Panc1 (cell line): ENCODE measurements around the gene SEPTIN5. TPM values are rescaled to one million over a fixed set of nuclear protein-coding genes. Genes with fewer than 3 reads are reported as not detected.

Source experiments
- ATAC-seq: fragments of 200-7000 bp; cut with Tn5 transposase; 2 replicates; pipeline ENCODE4 v1.9.1; 2020; ENCODE audit warnings: mild to moderate bottlenecking, moderate library complexity
- BruUV-seq: library from RNA; stranded (reverse); fragments of 400-500 nt; replicated peaks from 2 replicates; lab custom pipeline; 2021; lab: Mats Ljungman, UMichigan
- CTCF ChIA-PET: fragments of 300-600 bp; sonication (Branson Sonifier 250); formaldehyde crosslinking; loops from one replicate; lab custom pipeline; 2022; ENCODE audit warnings: antibody characterized with exemption; lab: Charles Lee
- POLR2A ChIA-PET: fragments of 300-600 bp; sonication (Branson Sonifier 250); formaldehyde crosslinking; loops from one replicate; lab custom pipeline; 2022; ENCODE audit warnings: antibody characterized with exemption; lab: Charles Lee
- DNase-seq: peaks from one replicate; pipeline ENCODE4 v3.0.0-alpha.2; 2010; ENCODE audit warnings: low read depth, low spot score
- H3K27ac ChIP-seq: 2 replicates; pipeline ENCODE4 v1.5.1; 2011; ENCODE audit warnings: mild to moderate bottlenecking, low read length, inconsistent platforms
- H3K27me3 ChIP-seq: fragments of 200-500 bp; sonication (Bioruptor generic); 2 replicates; pipeline ENCODE4 v1.6.0; 2014; ENCODE audit warnings: low read length, inconsistent platforms; ENCODE audit not compliant: control insufficient read depth, insufficient read depth
- H3K36me3 ChIP-seq: fragments of 200-500 bp; sonication (Bioruptor generic); 2 replicates; pipeline ENCODE4 v1.5.1; 2014; ENCODE audit warnings: inconsistent platforms, mild to moderate bottlenecking, low read length, moderate library complexity; ENCODE audit not compliant: control insufficient read depth, insufficient read depth
- H3K4me1 ChIP-seq: 2 replicates; pipeline ENCODE4 v1.5.1; 2011; ENCODE audit warnings: inconsistent platforms, mild to moderate bottlenecking, low read length, moderate library complexity; ENCODE audit not compliant: control insufficient read depth, insufficient read depth
- H3K4me3 ChIP-seq, 2 experiments: 2 replicates each; pipeline ENCODE4 v1.5.1; 2011 to 2012; ENCODE audit warnings: low read depth in 2 of 2, low read length in 2 of 2, mild to moderate bottlenecking in 2 of 2, inconsistent platforms in 1 of 2, moderate library complexity in 1 of 2
- H3K9me3 ChIP-seq: fragments of 200-500 bp; sonication (Bioruptor generic); 2 replicates; pipeline ENCODE4 v1.5.1; 2014; ENCODE audit warnings: low read depth, mild to moderate bottlenecking, inconsistent platforms, low read length, moderate library complexity; ENCODE audit not compliant: control insufficient read depth, insufficient read depth
- POLR2AphosphoS5 ChIP-seq: IDR thresholded peaks from 2 replicates; pipeline ENCODE4 v1.6.1; 2012; ENCODE audit warnings: mild to moderate bottlenecking, low read depth, low read length, moderate library complexity
- SIN3A ChIP-seq: IDR thresholded peaks from 2 replicates; pipeline ENCODE4 v1.6.1; 2012; ENCODE audit warnings: low read depth, mild to moderate bottlenecking, low read length, moderate library complexity, borderline replicate concordance; ENCODE audit not compliant: insufficient read depth
- TCF7L2 ChIP-seq: IDR thresholded peaks from 2 replicates; pipeline ENCODE4 v1.6.1; 2011; ENCODE audit warnings: mild to moderate bottlenecking, low read depth, low read length, inconsistent platforms
- in situ Hi-C: cut with HindIII; loops from 2 replicates; pipeline ENCODE4 v1.10.0; 2016; ENCODE audit warnings: low sequenced_read_pairs, low pct_unique_long_range_greater_than_20kb
- intact Hi-C: fragments of 100-400 bp; cut with micrococcal nuclease; formaldehyde crosslinking; loops from one replicate; pipeline ENCODE4 v1.10.0; 2022; ENCODE audit not compliant: unreplicated experiment
- total RNA-seq: library from RNA; stranded (reverse); gene quantifications from one replicate; pipeline ENCODE4 v1.2.1, GENCODE V29; 2021; ENCODE audit not compliant: unreplicated experiment
- TF ChIP-seq, protein P1 (sequence below), 2 experiments: IDR thresholded peaks; 2 replicates each; pipeline ENCODE4 v1.6.1; 2011 to 2012; ENCODE audit warnings: low read depth in 2 of 2, control low read depth in 1 of 2, low read length in 1 of 2, mild to moderate bottlenecking in 1 of 2, moderate library complexity in 1 of 2; ENCODE audit not compliant: insufficient read depth in 1 of 2
- TF ChIP-seq, protein P2 (sequence below): fragments of 450-650 bp; IDR thresholded peaks from 2 replicates; pipeline ENCODE4 v1.5.1; 2017; ENCODE audit warnings: mild to moderate bottlenecking

SEPTIN5 gene
- total RNA-seq, 1 experiment from 2014 or later: 17.2 TPM

DNA sequence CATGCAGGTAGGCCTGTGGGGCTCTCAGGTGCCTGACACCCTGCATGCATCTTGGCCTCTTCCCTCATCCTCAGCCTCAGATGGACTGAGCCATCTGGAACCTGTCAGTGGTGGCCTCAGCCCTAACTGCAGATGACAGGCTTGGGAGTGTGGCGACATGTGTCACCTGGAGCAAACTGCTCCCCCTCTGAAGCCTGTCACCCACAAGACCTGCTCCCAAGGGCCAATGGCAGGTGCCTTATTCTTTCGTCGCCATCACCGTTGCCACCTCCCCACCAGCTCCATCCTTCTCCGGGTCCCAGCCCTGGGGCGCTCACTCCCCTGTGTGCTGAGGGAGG lies 3.6 kb upstream of the SEPTIN5 start:
- CTCF ChIA-PET: no interaction called here
- in situ Hi-C loops: no loop called here
- intact Hi-C loops: no loop called here

DNA sequence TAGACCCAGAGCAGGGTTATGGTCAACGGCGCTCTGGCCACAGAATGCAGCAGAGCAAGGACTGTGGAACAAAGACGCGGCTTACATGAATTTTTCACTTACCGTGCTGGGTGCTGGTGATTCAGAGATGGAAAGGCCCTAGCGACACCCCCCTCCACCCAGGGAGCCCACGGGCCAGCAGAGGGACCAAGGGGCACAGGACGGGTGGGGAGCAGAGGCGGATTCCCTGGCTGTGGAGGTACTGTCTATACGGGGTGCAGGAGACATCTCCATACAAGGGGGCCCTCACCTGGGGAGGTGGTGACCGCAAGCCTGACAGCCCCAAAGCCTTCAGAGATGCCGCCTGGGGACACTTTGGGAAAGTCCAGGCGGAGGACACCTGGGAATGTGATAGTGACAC lies 1.1 kb upstream of the SEPTIN5 start:
- BruUV-seq: no TSS peak
- no peak for ATAC-seq
- Histone ChIP-seq H3K36me3 (no peaks in the 10 kb centered on the region), H3K9me3 (no peaks in the 10 kb centered on the region), H3K27me3 (no peaks in the 10 kb centered on the region), H3K4me3 (no peak overlapping the region), H3K27ac (no peak overlapping the region), H3K4me1 (no peaks in the 10 kb centered on the region)
- TF ChIP-seq, protein P1, sequence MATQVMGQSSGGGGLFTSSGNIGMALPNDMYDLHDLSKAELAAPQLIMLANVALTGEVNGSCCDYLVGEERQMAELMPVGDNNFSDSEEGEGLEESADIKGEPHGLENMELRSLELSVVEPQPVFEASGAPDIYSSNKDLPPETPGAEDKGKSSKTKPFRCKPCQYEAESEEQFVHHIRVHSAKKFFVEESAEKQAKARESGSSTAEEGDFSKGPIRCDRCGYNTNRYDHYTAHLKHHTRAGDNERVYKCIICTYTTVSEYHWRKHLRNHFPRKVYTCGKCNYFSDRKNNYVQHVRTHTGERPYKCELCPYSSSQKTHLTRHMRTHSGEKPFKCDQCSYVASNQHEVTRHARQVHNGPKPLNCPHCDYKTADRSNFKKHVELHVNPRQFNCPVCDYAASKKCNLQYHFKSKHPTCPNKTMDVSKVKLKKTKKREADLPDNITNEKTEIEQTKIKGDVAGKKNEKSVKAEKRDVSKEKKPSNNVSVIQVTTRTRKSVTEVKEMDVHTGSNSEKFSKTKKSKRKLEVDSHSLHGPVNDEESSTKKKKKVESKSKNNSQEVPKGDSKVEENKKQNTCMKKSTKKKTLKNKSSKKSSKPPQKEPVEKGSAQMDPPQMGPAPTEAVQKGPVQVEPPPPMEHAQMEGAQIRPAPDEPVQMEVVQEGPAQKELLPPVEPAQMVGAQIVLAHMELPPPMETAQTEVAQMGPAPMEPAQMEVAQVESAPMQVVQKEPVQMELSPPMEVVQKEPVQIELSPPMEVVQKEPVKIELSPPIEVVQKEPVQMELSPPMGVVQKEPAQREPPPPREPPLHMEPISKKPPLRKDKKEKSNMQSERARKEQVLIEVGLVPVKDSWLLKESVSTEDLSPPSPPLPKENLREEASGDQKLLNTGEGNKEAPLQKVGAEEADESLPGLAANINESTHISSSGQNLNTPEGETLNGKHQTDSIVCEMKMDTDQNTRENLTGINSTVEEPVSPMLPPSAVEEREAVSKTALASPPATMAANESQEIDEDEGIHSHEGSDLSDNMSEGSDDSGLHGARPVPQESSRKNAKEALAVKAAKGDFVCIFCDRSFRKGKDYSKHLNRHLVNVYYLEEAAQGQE (IDR thresholded peaks at IDR 0.05; ENCODE audit: insufficient read depth in 1 of 2, low read depth in 2 of 2, low read length in 1 of 2): no peak
- TF ChIP-seq TCF7L2: no peak
- TF ChIP-seq POLR2AphosphoS5: no peak
- no peak for TF ChIP-seq SIN3A
- TF ChIP-seq, protein P2, sequence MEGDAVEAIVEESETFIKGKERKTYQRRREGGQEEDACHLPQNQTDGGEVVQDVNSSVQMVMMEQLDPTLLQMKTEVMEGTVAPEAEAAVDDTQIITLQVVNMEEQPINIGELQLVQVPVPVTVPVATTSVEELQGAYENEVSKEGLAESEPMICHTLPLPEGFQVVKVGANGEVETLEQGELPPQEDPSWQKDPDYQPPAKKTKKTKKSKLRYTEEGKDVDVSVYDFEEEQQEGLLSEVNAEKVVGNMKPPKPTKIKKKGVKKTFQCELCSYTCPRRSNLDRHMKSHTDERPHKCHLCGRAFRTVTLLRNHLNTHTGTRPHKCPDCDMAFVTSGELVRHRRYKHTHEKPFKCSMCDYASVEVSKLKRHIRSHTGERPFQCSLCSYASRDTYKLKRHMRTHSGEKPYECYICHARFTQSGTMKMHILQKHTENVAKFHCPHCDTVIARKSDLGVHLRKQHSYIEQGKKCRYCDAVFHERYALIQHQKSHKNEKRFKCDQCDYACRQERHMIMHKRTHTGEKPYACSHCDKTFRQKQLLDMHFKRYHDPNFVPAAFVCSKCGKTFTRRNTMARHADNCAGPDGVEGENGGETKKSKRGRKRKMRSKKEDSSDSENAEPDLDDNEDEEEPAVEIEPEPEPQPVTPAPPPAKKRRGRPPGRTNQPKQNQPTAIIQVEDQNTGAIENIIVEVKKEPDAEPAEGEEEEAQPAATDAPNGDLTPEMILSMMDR: no peak
- intact Hi-C loops: no loop called here
- POLR2A ChIA-PET: no interaction called here
- no peak for DNase-seq
- CTCF ChIA-PET: no interaction called here
- in situ Hi-C loops: no loop called here

More for the DNA sequence above, 3.6 kb upstream of the SEPTIN5 start:
- ATAC-seq (no peak), DNase-seq (no peak)
- Histone ChIP-seq H3K27ac (no peak overlapping the region), H3K4me1 (no peaks in the 10 kb centered on the region), H3K36me3 (no peaks in the 10 kb centered on the region), H3K9me3 (no peaks in the 10 kb centered on the region), H3K4me3 (no peak overlapping the region), H3K27me3 (no peaks in the 10 kb centered on the region)
- TF ChIP-seq, protein P1 (IDR thresholded peaks at IDR 0.05; ENCODE audit: insufficient read depth in 1 of 2, low read depth in 2 of 2, low read length in 1 of 2): no peak
- TF ChIP-seq POLR2AphosphoS5: no peak
- no peak for TF ChIP-seq TCF7L2
- TF ChIP-seq, protein P2: no peak
- TF ChIP-seq SIN3A: no peak
- no TSS peak for BruUV-seq
- POLR2A ChIA-PET: no interaction called here
